B cell (primary cell): ENCODE measurements around the gene ERC2. TPM values are rescaled to one million over a fixed set of nuclear protein-coding genes. Genes with fewer than 3 reads are reported as not detected.

Experiments
- ATAC-seq: fragments of 200-7000 bp; cut with Tn5 transposase; one replicate; pipeline ENCODE4 v1.10.0; 2021; ENCODE audit warnings: low read depth, mild to moderate bottlenecking, moderate number of reproducible peaks, moderate library complexity
- CTCF ChIA-PET: fragments of 350-600 bp; sonication (Branson Sonifier 250); formaldehyde crosslinking; loops from one replicate; lab custom pipeline; 2021; ENCODE audit warnings: antibody characterized with exemption, inconsistent platforms; lab: Charles Lee
- POLR2A ChIA-PET: fragments of 350-600 bp; sonication (Branson Sonifier 250); formaldehyde crosslinking; loops from one replicate; lab custom pipeline; 2021; ENCODE audit warnings: antibody characterized with exemption; lab: Charles Lee
- DNase-seq: peaks from one replicate; pipeline ENCODE4 v3.0.0; 2013
- H2AFZ ChIP-seq: 2 replicates; pipeline ENCODE4 v1.6.1; 2012; ENCODE audit warnings: mild to moderate bottlenecking, low read depth, low read length; ENCODE audit not compliant: insufficient read depth, poor library complexity, severe bottlenecking
- H3K27ac ChIP-seq, 2 donors: 1 replicate in 1 of 2; 2 replicates in 1 of 2; pipeline ENCODE4 v1.5.1; 2012 to 2013; ENCODE audit warnings: low read length in 2 of 2, mild to moderate bottlenecking in 2 of 2, moderate library complexity in 1 of 2
- H3K27me3 ChIP-seq, 4 experiments: fragments of 200-600 bp in 1 of 4; sonication (generic) in 1 of 4; replicated peaks in 1 of 4; 1 replicate in 2 of 4; 2 replicates in 2 of 4; pipeline versions ENCODE4 v1.6.1 to v1.7.0; 2013 to 2016; ENCODE audit warnings: low read length in 3 of 4, mild to moderate bottlenecking in 2 of 4, mixed read lengths in 1 of 4, moderate library complexity in 1 of 4; ENCODE audit not compliant: insufficient read depth in 4 of 4, control insufficient read depth in 3 of 4; ENCODE audit errors: control extremely low read depth in 1 of 4
- H3K36me3 ChIP-seq, 2 experiments: replicated peaks in 1 of 2; 1 replicate in 1 of 2; 2 replicates in 1 of 2; pipeline versions ENCODE4 v1.6.1 to v1.7.1; 2013; ENCODE audit warnings: low read length in 1 of 2; ENCODE audit not compliant: insufficient read depth in 2 of 2, control insufficient read depth in 1 of 2; ENCODE audit errors: control extremely low read depth in 1 of 2, extremely low read depth in 1 of 2
- H3K4me1 ChIP-seq, 2 donors: fragments of 200-600 bp in 1 of 2; sonication (generic) in 1 of 2; 1 replicate in 1 of 2; 2 replicates in 1 of 2; pipeline versions ENCODE4 v1.5.1 to v1.6.1; 2013 to 2017; ENCODE audit warnings: low read length in 2 of 2; ENCODE audit not compliant: control insufficient read depth in 2 of 2, insufficient read depth in 2 of 2
- H3K4me2 ChIP-seq: replicated peaks from 2 replicates; pipeline ENCODE3; 2012; ENCODE audit warnings: mild to moderate bottlenecking, low read depth, low read length; ENCODE audit not compliant: poor library complexity, severe bottlenecking
- H3K4me3 ChIP-seq, 5 experiments: fragments of 200-600 bp in 1 of 5; sonication (generic) in 1 of 5; 1 replicate in 3 of 5; 2 replicates in 2 of 5; pipeline versions ENCODE4 v1.5.1 to v1.7.0; 2011 to 2016; ENCODE audit warnings: low read length in 4 of 5, mild to moderate bottlenecking in 4 of 5, low read depth in 2 of 5, control low read depth in 1 of 5, moderate library complexity in 1 of 5; ENCODE audit not compliant: insufficient read depth in 1 of 5; ENCODE audit errors: control extremely low read depth in 1 of 5, extremely low read depth in 1 of 5
- H3K79me2 ChIP-seq: fragments of 200-600 bp; sonication (generic); one replicate; pipeline ENCODE4 v1.6.0; 2016; ENCODE audit warnings: low read length; ENCODE audit not compliant: control insufficient read depth, insufficient read depth
- H3K9ac ChIP-seq: fragments of 200-600 bp; sonication (generic); 2 replicates; pipeline ENCODE4 v1.6.1; 2017; ENCODE audit warnings: mild to moderate bottlenecking, low read length, moderate library complexity
- H3K9me3 ChIP-seq, 3 donors: one replicate each; pipeline versions ENCODE4 v1.6.1 to v1.7.1; 2013; ENCODE audit warnings: low read length in 2 of 3; ENCODE audit not compliant: control insufficient read depth in 2 of 3, insufficient read depth in 1 of 3; ENCODE audit errors: control extremely low read depth in 1 of 3
- H4K20me1 ChIP-seq: 2 replicates; pipeline ENCODE4 v1.6.0; 2012; ENCODE audit warnings: mild to moderate bottlenecking, low read length; ENCODE audit not compliant: insufficient read depth, control insufficient read depth, poor library complexity, severe bottlenecking
- H3K27ac Mint-ChIP-seq: one replicate; pipeline ENCODE4 v1.8.0; 2021; ENCODE audit warnings: mixed read lengths
- H3K27me3 Mint-ChIP-seq: one replicate; pipeline ENCODE4 v1.8.0; 2021; ENCODE audit warnings: mixed read lengths
- H3K4me1 Mint-ChIP-seq: one replicate; pipeline ENCODE4 v1.8.0; 2021; ENCODE audit warnings: mixed read lengths
- H3K4me3 Mint-ChIP-seq: one replicate; pipeline ENCODE4 v1.8.0; 2021; ENCODE audit warnings: mixed read lengths
- H3K9me3 Mint-ChIP-seq: one replicate; pipeline ENCODE4 v1.8.0; 2022; ENCODE audit warnings: mixed read lengths; ENCODE audit not compliant: insufficient read depth
- EZH2 ChIP-seq: IDR thresholded peaks from 2 replicates; pipeline ENCODE4 v1.6.1; 2012; ENCODE audit warnings: borderline replicate concordance, low read depth, mild to moderate bottlenecking, moderate library complexity, low read length; ENCODE audit not compliant: insufficient read depth, poor library complexity, severe bottlenecking
- WGBS: methylation state at CpG from one replicate; pipeline ENCODE4 v1.1.5; 2013; ENCODE audit warnings: missing lambda C conversion rate; ENCODE audit not compliant: insufficient coverage; 5-methylcytosine and 5-hydroxymethylcytosine counted together
- intact Hi-C: fragments of 100-400 bp; cut with micrococcal nuclease; formaldehyde crosslinking; loops from one replicate; pipeline ENCODE4 v1.10.0; 2022
- polyA plus RNA-seq: library from polyadenylated mRNA; depleted of rRNA; stranded (reverse); fragments of >200 nt; gene quantifications from 2 replicates; pipeline ENCODE4 v1.2.3, GENCODE V29; 2012
- total RNA-seq, 2 donors: library from RNA; stranded (reverse); fragments of 120-200 nt in 1 of 2; gene quantifications; 1 replicate in 1 of 2; 2 replicates in 1 of 2; pipeline versions ENCODE4 v1.2.3 to v1.2.4, GENCODE V29; 2013 to 2022
- TF ChIP-seq, protein P1 (sequence below): fragments of 200-600 bp; IDR thresholded peaks from one replicate; pipeline ENCODE4 v1.8.0; 2022; ENCODE audit warnings: antibody characterized with exemption, mild to moderate bottlenecking

Gene ERC2
- total and polyA plus RNA-seq, 2 donors (not counting 1 experiment from before 2014, with no cell fraction given): not detected

DNA sequence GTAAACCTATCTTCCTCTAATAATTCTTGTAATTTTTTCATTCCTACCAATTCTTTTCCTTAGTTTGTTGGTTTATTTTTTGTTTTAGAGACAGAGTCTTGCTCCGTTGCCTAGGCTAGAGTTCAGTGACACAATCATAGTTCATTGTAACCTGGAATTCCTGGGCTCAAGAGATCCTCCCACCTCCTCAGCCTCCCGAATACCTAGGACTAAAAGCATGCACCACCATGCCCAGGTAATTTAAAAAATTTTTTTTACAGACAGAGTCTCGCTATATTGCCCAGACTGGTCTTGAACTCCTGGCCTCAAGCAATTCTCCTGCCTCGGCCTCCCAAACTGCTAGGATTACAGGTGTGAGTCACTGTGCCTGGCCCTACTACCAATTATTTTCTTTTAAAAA lies 220.2 kb downstream of the ERC2 start:
- Histone ChIP-seq H3K4me1 (no peaks in the 10 kb centered on the region), H4K20me1 (no peaks in the 10 kb centered on the region), H2AFZ (no peak overlapping the region), H3K36me3 (no peaks in the 10 kb centered on the region), H3K79me2 (no peaks in the 10 kb centered on the region), H3K4me2 (no peak overlapping the region), H3K9me3 (no peaks in the 10 kb centered on the region), H3K9ac (no peak overlapping the region), H3K27ac (no peak overlapping the region), H3K27me3 (no peaks in the 10 kb centered on the region), H3K4me3 (no peak overlapping the region)
- DNase-seq (no peak), ATAC-seq (no peak)
- ChIA-PET POLR2A (no interaction called here), CTCF (no interaction called here)
- peaks cover 2% of the 10 kb centered on the region for H3K27me3 Mint-ChIP-seq
- 65% methylated on average over 3 of the region's 4 CpGs for WGBS
- H3K4me1 Mint-ChIP-seq: no peaks in the 10 kb centered on the region
- H3K4me3 Mint-ChIP-seq: no peak overlapping the region
- no peaks in the 10 kb centered on the region for H3K9me3 Mint-ChIP-seq
- intact Hi-C loops: no loop called here
- no peak for TF ChIP-seq EZH2
- TF ChIP-seq, protein P1, sequence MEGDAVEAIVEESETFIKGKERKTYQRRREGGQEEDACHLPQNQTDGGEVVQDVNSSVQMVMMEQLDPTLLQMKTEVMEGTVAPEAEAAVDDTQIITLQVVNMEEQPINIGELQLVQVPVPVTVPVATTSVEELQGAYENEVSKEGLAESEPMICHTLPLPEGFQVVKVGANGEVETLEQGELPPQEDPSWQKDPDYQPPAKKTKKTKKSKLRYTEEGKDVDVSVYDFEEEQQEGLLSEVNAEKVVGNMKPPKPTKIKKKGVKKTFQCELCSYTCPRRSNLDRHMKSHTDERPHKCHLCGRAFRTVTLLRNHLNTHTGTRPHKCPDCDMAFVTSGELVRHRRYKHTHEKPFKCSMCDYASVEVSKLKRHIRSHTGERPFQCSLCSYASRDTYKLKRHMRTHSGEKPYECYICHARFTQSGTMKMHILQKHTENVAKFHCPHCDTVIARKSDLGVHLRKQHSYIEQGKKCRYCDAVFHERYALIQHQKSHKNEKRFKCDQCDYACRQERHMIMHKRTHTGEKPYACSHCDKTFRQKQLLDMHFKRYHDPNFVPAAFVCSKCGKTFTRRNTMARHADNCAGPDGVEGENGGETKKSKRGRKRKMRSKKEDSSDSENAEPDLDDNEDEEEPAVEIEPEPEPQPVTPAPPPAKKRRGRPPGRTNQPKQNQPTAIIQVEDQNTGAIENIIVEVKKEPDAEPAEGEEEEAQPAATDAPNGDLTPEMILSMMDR: no peak
- no peak overlapping the region for H3K27ac Mint-ChIP-seq

DNA sequence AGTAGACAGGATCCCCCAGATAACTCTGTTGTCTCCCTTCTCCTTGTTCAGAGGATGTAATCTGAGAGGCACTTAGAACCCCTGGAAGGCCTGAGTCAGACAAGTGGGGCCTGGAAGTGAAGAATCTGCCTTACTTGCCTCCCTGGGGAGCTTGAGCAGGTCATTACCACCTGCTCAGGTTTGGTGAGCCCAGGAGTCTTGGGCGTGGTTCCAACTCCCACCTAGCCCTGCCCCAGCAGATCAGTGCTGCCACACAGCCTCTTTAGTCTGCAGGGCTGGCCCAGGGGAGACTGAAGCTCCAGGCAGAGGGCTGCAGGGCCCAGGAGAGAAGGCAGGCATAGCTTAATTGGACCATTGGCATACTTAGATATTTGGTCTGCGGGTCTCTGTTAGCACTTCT lies 230.0 kb downstream of the ERC2 start:
- POLR2A ChIA-PET: no interaction called here

More for the DNA sequence above, 230.0 kb downstream of the ERC2 start:
- H3K4me3 Mint-ChIP-seq: no peak overlapping the region
- H3K27ac ChIP-seq: no peak overlapping the region
- H4K20me1 ChIP-seq: no peaks in the 10 kb centered on the region
- ATAC-seq: no peak
- no peaks in the 10 kb centered on the region for H3K9me3 Mint-ChIP-seq
- no peaks in the 10 kb centered on the region for H3K36me3 ChIP-seq
- H3K4me1 Mint-ChIP-seq: no peaks in the 10 kb centered on the region
- H3K27me3 Mint-ChIP-seq: peaks cover 7% of the 10 kb centered on the region
- no peaks in the 10 kb centered on the region for H3K79me2 ChIP-seq
- H3K9me3 ChIP-seq: no peaks in the 10 kb centered on the region
- intact Hi-C loops: no loop called here
- WGBS: 88% methylated on average over 2 of the region's 2 CpGs
- CTCF ChIA-PET: no interaction called here
- no peaks in the 10 kb centered on the region for H3K27me3 ChIP-seq
- no peak overlapping the region for H3K4me2 ChIP-seq
- H3K9ac ChIP-seq: no peak overlapping the region
- no peaks in the 10 kb centered on the region for H3K4me1 ChIP-seq
- DNase-seq: no peak
- no peak overlapping the region for H3K27ac Mint-ChIP-seq
- TF ChIP-seq, protein P1: no peak
- TF ChIP-seq EZH2: no peak
- no peak overlapping the region for H2AFZ ChIP-seq
- H3K4me3 ChIP-seq: no peak overlapping the region
